Right cardiac atrium (tissue), 5 donors: ENCODE measurements around the gene TANGO2. TPM values are rescaled to one million over a fixed set of nuclear protein-coding genes. Genes with fewer than 3 reads are reported as not detected.

ENCODE experiments used
- ATAC-seq, 2 donors: fragments of 200-7000 bp; cut with Tn5 transposase; one replicate each; pipeline versions ENCODE4 v1.8.0 to v1.9.1; 2020; ENCODE audit warnings: moderate library complexity in 2 of 2, mild to moderate bottlenecking in 1 of 2
- DNase-seq, 3 donors: peaks; one replicate each; pipeline ENCODE4 v3.0.0-alpha.2; 2020
- H3K27ac ChIP-seq: one replicate; pipeline ENCODE4 v1.5.1; 2013; ENCODE audit warnings: mild to moderate bottlenecking, low read length, control low read depth, moderate library complexity
- H3K27me3 ChIP-seq: one replicate; pipeline ENCODE4 v1.6.1; 2013; ENCODE audit not compliant: control insufficient read depth, insufficient read depth
- H3K4me1 ChIP-seq: one replicate; pipeline ENCODE4 v1.6.1; 2013; ENCODE audit warnings: low read length; ENCODE audit not compliant: control insufficient read depth, insufficient read depth
- H3K4me3 ChIP-seq: one replicate; pipeline ENCODE4 v1.5.1; 2013; ENCODE audit warnings: low read length, control low read depth
- H3K9me3 ChIP-seq: one replicate; pipeline ENCODE4 v1.6.1; 2013; ENCODE audit warnings: low read length; ENCODE audit not compliant: control insufficient read depth
- WGBS: extraction: QIAGEN DNeasy Blood & Tissue Kit; methylation state at CpG from one replicate; pipeline ENCODE4 v1.1.7; 2013; 5-methylcytosine and 5-hydroxymethylcytosine counted together
- intact Hi-C, 4 donors: fragments of 100-400 bp; cut with DNase I; formaldehyde crosslinking; loops; one replicate each; pipeline versions ENCODE4 v1.11.0 to v1.14.0; 2022 to 2023
- polyA plus RNA-seq: library from polyadenylated mRNA; stranded (reverse); fragments of 200-250 nt; gene quantifications from one replicate; pipeline ENCODE4 v1.2.3, GENCODE V29; 2013
- total RNA-seq, 4 donors: library from RNA; stranded (reverse); fragmentation: NEBNext Ultra II Directional; extraction: Animal tissue kit (Norgen Biotek cat#: 25700); gene quantifications; one replicate each; pipeline ENCODE4 v1.2.1, GENCODE V29; 2021
- donor health status: healthy with polysubstance abuse.
- donor health status: DM: no; HTN: yes; CAD: no.
- donor health status: DM: no; HTN: no; CAD: no.
- donor health status: DM: no; HTN: yes; CAD: no; lungs with severe emphysema.
- donor health status: DM: yes; HTN: yes; CAD: no.

Gene TANGO2
- total and polyA plus RNA-seq, 5 donors: 61.1 to 70.4 (median 64.9) TPM

- H3K4me3 ChIP-seq: no peak overlapping the region
- no peaks in the 10 kb centered on the region for H3K9me3 ChIP-seq
- peak in 2 of 3 donors; percentile 56 to 70 for DNase-seq
- intact Hi-C loops: no loop called here
- 72% methylated on average over 13 of the region's 13 CpGs for WGBS
- ATAC-seq: no peak
- H3K4me1 ChIP-seq: peaks cover 15% of the 10 kb centered on the region
- no peaks in the 10 kb centered on the region for H3K27me3 ChIP-seq
- H3K27ac ChIP-seq: no peak overlapping the region
Observed at GRCh38 chr22:20024225-20024624, 3.3 kb downstream of the TANGO2 start.

- intact Hi-C loops: loop anchor here in 1 of 4 donors (5.0 kb wide), 1 partner anchor 57 kb away; the partner anchor contains the start of gene DGCR8
- 93% methylated on average over 15 of the region's 15 CpGs for WGBS
- H3K27ac ChIP-seq: peak overlapping the region; percentile 3
- H3K9me3 ChIP-seq: no peaks in the 10 kb centered on the region
- no peak for ATAC-seq
- H3K4me3 ChIP-seq: no peak overlapping the region
- H3K4me1 ChIP-seq: peaks cover 21% of the 10 kb centered on the region
- H3K27me3 ChIP-seq: no peaks in the 10 kb centered on the region
- peak in 2 of 3 donors; percentile 4 to 42 for DNase-seq
Observed at GRCh38 chr22:20024650-20025397, 3.9 kb downstream of the TANGO2 start.

- WGBS: 94% methylated on average over 13 of the region's 13 CpGs
- no peak overlapping the region for H3K27ac ChIP-seq
- intact Hi-C loops: loop anchor here in 1 of 4 donors (5.0 kb wide), 1 partner anchor 57 kb away; the partner anchor contains the start of gene DGCR8
- DNase-seq: peak in 2 of 3 donors; percentile 17 to 55
- no peaks in the 10 kb centered on the region for H3K9me3 ChIP-seq
- no peaks in the 10 kb centered on the region for H3K27me3 ChIP-seq
- H3K4me3 ChIP-seq: no peak overlapping the region
- H3K4me1 ChIP-seq: peaks cover 21% of the 10 kb centered on the region
- ATAC-seq: no peak
Observed at GRCh38 chr22:20025401-20026203, 4.7 kb downstream of the TANGO2 start.

- H3K9me3 ChIP-seq: no peaks in the 10 kb centered on the region
- H3K4me1 ChIP-seq: peaks cover 21% of the 10 kb centered on the region
- intact Hi-C loops: loop anchor here in 1 of 4 donors (5.0 kb wide), 1 partner anchor 56 kb away; the partner anchor contains the start of gene DGCR8
- WGBS: 94% methylated on average over 13 of the region's 13 CpGs
- DNase-seq (peak in 2 of 3 donors; percentile 10 to 31), ATAC-seq (no peak)
- no peak overlapping the region for H3K27ac ChIP-seq
- H3K27me3 ChIP-seq: no peaks in the 10 kb centered on the region
- H3K4me3 ChIP-seq: no peak overlapping the region
Observed at GRCh38 chr22:20026204-20026908, 5.4 kb downstream of the TANGO2 start.

- Histone ChIP-seq H3K27ac (no peak overlapping the region), H3K27me3 (no peaks in the 10 kb centered on the region), H3K4me1 (peaks cover 23% of the 10 kb centered on the region), H3K4me3 (no peak overlapping the region), H3K9me3 (no peaks in the 10 kb centered on the region)
- no peak for ATAC-seq
- 80% methylated on average over 12 of the region's 12 CpGs for WGBS
- intact Hi-C loops: loop anchor here in 1 of 4 donors (5.0 kb wide), 1 partner anchor 55 kb away; the partner anchor contains the start of gene DGCR8
- peak in 1 of 3 donors; percentile 20 for DNase-seq
Observed at GRCh38 chr22:20026996-20027601, 6.2 kb downstream of the TANGO2 start.

- H3K9me3 ChIP-seq: no peaks in the 10 kb centered on the region
- H3K27ac ChIP-seq: no peak overlapping the region
- H3K4me3 ChIP-seq: no peak overlapping the region
- H3K4me1 ChIP-seq: peaks cover 25% of the 10 kb centered on the region
- ATAC-seq (no peak), DNase-seq (peak in 2 of 3 donors; percentile 14 to 23)
- WGBS: 87% methylated on average over 12 of the region's 12 CpGs
- H3K27me3 ChIP-seq: no peaks in the 10 kb centered on the region
- intact Hi-C loops: loop anchor here in 1 of 4 donors (5.0 kb wide), 1 partner anchor 54 kb away; the partner anchor contains the start of gene DGCR8
Observed at GRCh38 chr22:20027966-20028854, 7.3 kb downstream of the TANGO2 start.

GRCh38 chr22:20028855-20029549 lies 8.1 kb downstream of the TANGO2 start:
- H3K4me3 ChIP-seq: no peak overlapping the region

GRCh38 chr22:20029550-20030225 lies 8.8 kb downstream of the TANGO2 start:
- peak in 1 of 3 donors; percentile 51 for DNase-seq
- peak overlapping the region; percentile 57 for H3K27ac ChIP-seq

More at GRCh38 chr22:20028855-20029549, 8.1 kb downstream of the TANGO2 start:
- ATAC-seq (peak in 1 of 2 donors; percentile 1), DNase-seq (peak in 2 of 3 donors; percentile 7 to 9)
- Histone ChIP-seq H3K27me3 (no peaks in the 10 kb centered on the region), H3K4me1 (peaks cover 24% of the 10 kb centered on the region), H3K27ac (peak overlapping the region; percentile 57), H3K9me3 (no peaks in the 10 kb centered on the region)
- intact Hi-C loops: loop anchor here in 1 of 4 donors (5.0 kb wide), 1 partner anchor 53 kb away; the partner anchor contains the start of gene DGCR8
- 61% methylated on average over 16 of the region's 16 CpGs for WGBS

More at GRCh38 chr22:20029550-20030225, 8.8 kb downstream of the TANGO2 start:
- WGBS: 82% methylated on average over 9 of the region's 9 CpGs
- no peaks in the 10 kb centered on the region for H3K27me3 ChIP-seq
- intact Hi-C loops: loop anchor here in 1 of 4 donors (5.0 kb wide), 1 partner anchor 53 kb away; the partner anchor contains the start of gene DGCR8
- no peaks in the 10 kb centered on the region for H3K9me3 ChIP-seq
- H3K4me3 ChIP-seq: no peak overlapping the region
- peak; percentile 15 to 37 for ATAC-seq
- peaks cover 26% of the 10 kb centered on the region for H3K4me1 ChIP-seq
